ENCODE data around the gene CGA.

Gene CGA

DNA sequence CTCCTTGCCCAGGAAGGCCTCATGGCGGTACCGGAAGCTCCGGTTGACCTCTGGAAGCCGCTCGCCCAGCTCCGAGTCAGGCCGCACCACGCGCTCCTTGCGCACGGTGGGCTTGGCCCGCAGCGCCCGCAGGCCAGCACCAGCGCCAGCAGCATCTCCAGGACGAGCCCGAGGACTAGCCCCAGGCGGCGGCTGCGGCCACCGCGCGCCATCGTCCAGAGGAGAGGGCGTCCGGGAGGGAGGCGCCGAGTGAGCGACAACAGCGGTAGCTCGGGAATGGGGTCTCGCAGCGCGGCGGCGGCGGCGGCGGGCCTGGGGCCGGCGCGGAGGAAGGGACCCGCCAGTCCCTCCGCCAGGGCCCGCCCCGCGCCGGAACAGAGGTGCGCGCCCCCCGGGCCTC, 27.6 kb upstream of the CGA start:
- no peak for DNase-seq (ENCODE audit: low read depth in 2 of 2)
- TF ChIP-seq, protein P1, sequence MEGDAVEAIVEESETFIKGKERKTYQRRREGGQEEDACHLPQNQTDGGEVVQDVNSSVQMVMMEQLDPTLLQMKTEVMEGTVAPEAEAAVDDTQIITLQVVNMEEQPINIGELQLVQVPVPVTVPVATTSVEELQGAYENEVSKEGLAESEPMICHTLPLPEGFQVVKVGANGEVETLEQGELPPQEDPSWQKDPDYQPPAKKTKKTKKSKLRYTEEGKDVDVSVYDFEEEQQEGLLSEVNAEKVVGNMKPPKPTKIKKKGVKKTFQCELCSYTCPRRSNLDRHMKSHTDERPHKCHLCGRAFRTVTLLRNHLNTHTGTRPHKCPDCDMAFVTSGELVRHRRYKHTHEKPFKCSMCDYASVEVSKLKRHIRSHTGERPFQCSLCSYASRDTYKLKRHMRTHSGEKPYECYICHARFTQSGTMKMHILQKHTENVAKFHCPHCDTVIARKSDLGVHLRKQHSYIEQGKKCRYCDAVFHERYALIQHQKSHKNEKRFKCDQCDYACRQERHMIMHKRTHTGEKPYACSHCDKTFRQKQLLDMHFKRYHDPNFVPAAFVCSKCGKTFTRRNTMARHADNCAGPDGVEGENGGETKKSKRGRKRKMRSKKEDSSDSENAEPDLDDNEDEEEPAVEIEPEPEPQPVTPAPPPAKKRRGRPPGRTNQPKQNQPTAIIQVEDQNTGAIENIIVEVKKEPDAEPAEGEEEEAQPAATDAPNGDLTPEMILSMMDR (IDR thresholded peaks at IDR 0.05; ENCODE audit: low read depth, low read length): no peak
- H3K4me3 ChIP-seq (replicated peaks in 1 of 2; ENCODE audit: low read depth in 2 of 2, low read length in 2 of 2): no peak overlapping the region

DNA sequence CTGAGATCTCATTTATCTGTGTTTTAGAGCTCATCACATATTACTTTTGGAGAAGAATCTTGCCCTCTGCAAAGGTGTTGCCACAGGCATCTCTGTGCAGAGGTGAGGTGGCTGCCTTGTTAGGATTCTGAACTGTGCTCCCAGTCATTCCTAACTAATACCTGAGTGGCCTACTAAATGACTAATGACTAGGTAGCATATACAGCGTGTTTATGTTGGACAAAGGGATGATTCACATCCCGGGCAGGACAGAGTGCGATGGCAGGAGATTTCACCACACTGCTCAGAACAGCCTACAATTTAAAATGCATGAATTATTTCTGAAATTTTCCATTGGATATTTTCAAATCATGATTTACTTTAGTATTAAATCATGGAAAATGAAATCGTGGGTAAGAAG, 23.1 kb upstream of the CGA start:
- TF ChIP-seq, protein P1 (IDR thresholded peaks at IDR 0.05; ENCODE audit: low read depth, low read length): no peak
- no peak overlapping the region for H3K4me3 ChIP-seq (replicated peaks in 1 of 2; ENCODE audit: low read depth in 2 of 2, low read length in 2 of 2)
- peak in 1 of 2 donors; percentile 41 for DNase-seq (ENCODE audit: low read depth in 2 of 2)

DNA sequence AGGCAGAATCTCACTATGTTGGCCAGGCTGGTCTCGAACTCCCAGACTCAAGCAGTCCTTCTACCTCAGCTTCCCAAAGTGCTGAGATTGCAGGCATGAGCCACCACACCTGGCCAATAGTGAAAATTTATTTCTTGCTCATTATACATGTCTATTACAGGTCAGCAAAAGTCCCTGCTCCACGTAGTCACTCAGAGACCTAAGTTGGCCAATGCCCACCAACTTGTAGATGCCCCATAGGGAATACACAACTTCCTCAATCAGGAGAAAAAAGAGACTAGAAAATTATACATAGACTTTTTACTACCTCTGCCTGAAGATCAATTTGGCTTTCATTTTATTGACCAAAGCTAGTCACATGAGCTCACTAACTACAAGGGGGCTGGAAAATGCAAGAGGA, 22.0 kb upstream of the CGA start:
- DNase-seq (ENCODE audit: low read depth in 2 of 2): no peak
- TF ChIP-seq, protein P1 (IDR thresholded peaks at IDR 0.05; ENCODE audit: low read depth, low read length): no peak
- no peak overlapping the region for H3K4me3 ChIP-seq (replicated peaks in 1 of 2; ENCODE audit: low read depth in 2 of 2, low read length in 2 of 2)

DNA sequence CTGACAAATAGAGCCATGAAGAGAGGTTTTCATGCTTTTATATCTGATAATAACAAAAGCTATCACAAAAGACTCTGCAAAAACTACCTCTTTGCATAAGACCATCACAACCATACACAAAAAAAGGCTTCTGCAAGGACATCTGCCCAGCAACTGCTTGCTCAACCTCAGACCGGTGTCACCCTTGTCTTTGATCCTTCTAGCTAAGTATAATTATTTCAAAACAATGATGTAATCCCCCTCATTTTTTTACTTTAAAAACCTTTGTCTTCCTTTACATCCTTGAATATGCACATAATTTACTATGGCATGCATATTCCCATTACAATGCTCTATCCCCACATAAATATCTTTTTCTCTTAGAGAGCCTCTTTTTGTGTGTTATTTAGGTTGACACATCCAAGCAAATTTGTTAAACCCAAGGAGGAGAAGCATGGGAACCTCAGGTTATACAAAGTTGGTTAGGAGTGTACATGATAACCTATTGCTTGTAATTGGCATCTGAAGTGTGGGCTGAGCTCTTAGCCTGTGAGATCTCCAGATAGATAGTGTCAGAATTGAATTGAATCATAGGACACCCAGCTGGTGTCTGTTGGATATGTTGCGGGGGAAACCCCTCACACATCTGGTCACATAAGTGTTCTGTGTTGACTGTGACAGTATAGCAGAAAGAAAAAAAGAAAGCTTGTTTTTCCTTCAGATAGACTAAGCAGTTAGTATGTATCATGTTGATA, 20.7 kb upstream of the CGA start:
- TF ChIP-seq, protein P1 (IDR thresholded peaks at IDR 0.05; ENCODE audit: low read depth, low read length): no peak
- H3K4me3 ChIP-seq (replicated peaks in 1 of 2; ENCODE audit: low read depth in 2 of 2, low read length in 2 of 2): no peak overlapping the region
- no peak for DNase-seq (ENCODE audit: low read depth in 2 of 2)

DNA sequence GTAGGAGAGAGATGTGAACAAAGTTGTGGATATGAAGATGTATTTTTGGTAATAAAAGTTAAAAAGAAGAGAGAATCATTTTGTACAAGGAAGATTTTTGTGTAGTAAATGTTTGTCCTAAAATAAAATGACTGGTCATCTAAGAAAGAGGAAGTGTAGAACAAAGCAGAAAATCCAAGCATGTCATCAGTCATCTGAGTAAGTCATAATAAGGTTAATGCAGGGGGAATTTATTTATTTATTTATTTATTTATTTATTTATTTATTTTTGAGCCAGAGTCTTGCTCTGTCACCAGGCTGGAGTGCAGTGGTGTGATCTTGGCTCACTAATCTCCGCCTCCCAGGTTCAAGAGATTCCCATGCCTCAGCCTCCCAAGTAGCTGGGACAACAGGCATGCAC, 15.7 kb upstream of the CGA start:
- TF ChIP-seq, protein P1 (IDR thresholded peaks at IDR 0.05; ENCODE audit: low read depth, low read length): no peak
- H3K4me3 ChIP-seq (replicated peaks in 1 of 2; ENCODE audit: low read depth in 2 of 2, low read length in 2 of 2): no peak overlapping the region
- no peak for DNase-seq (ENCODE audit: low read depth in 2 of 2)

DNA sequence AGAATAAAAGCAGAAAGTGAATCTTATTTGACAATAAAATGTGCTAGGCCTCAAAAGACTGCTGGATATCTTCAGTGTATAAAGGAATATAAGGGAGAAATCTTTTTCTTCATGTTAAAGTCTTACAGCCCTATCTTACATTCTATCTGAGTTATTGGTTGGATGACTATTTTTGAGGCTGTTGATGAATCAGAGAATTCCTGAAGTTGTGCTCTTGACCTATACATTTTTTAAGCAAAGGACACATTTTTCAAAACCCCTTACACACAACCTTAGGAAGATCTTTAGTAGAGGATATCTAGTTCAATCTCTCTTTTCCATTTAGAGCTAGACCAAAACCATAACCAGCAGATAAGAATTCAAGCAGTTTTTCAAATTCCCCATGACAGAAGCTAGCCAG, 10.9 kb upstream of the CGA start:
- no peak overlapping the region for H3K4me3 ChIP-seq (replicated peaks in 1 of 2; ENCODE audit: low read depth in 2 of 2, low read length in 2 of 2)
- DNase-seq (ENCODE audit: low read depth in 2 of 2): peak; percentile 4 to 35
- TF ChIP-seq, protein P1 (IDR thresholded peaks at IDR 0.05; ENCODE audit: low read depth, low read length): no peak

DNA sequence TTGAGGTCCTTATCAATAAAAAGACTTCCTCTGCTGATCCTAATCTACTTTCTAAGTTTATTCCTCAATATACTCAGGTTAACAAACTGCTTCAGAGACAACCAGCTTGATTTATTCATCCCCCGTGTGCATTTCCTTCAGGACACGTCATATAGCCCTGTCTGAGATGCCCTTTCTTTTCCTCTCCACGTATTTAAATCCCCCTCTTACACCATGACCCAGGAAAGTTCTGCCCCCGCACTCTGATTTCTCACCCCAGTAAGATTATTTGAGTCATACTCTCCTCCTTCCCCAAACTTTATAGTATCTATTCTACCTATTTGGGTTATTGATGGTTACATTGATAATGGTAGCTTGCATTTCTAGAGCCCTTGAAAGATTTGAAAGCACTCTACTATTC, 9.8 kb upstream of the CGA start:
- TF ChIP-seq, protein P1 (IDR thresholded peaks at IDR 0.05; ENCODE audit: low read depth, low read length): no peak
- no peak for DNase-seq (ENCODE audit: low read depth in 2 of 2)
- H3K4me3 ChIP-seq (replicated peaks in 1 of 2; ENCODE audit: low read depth in 2 of 2, low read length in 2 of 2): no peak overlapping the region
